NCI-H2171 (cell line): ENCODE measurements around the gene ITCH.

ENCODE experiments used
- DNase-seq: peaks from one replicate; lab custom pipeline; 2025; lab: John Stamatoyannopoulos, UW

ITCH gene

DNA sequence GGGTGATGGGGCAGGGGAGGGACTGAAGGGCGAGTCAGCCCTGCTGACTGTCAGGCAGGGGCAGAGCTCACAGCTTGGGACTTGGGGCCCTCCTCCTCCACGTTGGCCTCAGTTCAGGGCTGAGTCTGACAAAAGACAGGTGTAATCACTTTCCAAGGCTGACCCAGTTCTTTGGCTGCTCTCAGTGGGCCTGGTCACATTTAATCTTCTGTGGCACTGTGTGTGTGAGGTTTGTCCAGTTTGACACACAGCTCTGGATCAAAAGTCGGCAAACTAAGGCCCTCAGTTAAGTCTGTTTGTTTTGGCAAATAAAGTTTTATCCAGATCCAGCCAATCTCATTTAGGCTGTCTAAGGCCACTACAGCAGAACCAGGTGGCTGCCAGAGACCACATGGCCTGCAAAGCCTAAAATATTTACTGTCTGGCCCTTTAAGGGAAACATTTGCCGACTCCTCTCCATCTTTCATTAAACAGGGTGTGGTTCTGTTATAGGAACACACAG lies 190.3 kb downstream of the ITCH start:
- no peak for DNase-seq

GRCh38 chr20:34557936-34558319 lies 194.9 kb downstream of the ITCH start:
- no peak for DNase-seq

GRCh38 chr20:34558320-34559218 lies 195.5 kb downstream of the ITCH start, which contains the start of gene MAP1LC3A:
TSS of gene MAP1LC3A (plus strand) at chr20:34558718. CDS start at chr20:34558869, 151 bp downstream.
- DNase-seq: no peak

- no peak for DNase-seq
These were observed 196.5 kb downstream of the ITCH start for GRCh38 chr20:34559311-34560140.

- DNase-seq: no peak
These were observed 197.1 kb downstream of the ITCH start for GRCh38 chr20:34560141-34560523.

DNA sequence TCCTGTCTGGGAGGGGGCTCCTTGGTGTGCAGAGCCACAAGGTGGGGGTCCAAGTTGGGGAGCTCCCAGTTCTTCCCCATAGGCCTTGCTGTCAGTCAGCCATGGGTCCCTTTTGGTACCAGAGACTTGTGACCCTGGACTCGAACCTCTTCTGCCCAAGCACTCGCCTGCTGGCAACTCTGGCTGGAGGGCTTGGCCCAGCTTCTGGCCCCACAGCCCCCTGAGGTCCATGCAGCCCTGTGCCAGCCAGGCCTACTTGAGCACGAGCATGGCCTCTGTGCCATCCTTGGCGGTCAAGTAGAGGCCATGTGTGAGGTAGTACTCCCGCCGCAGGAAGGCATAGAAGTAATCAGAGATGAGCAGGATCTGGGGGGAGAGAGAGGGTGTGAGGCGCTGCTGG lies 197.5 kb downstream of the ITCH start:
- DNase-seq: no peak
